H9 (cell line): ENCODE results near the gene H2BK1. TPM values are rescaled to one million over a fixed set of nuclear protein-coding genes. Genes with fewer than 3 reads are reported as not detected.

ENCODE experiments used
- DNase-seq: peaks from one replicate; pipeline ENCODE4 v3.0.0-alpha.2; 2017
- H2AFZ ChIP-seq: one replicate; pipeline ENCODE4 v1.6.1; 2013; ENCODE audit warnings: mild to moderate bottlenecking, low read length, control low read depth, moderate library complexity
- H2AK5ac ChIP-seq: 2 replicates; pipeline ENCODE4 v1.6.1; 2013; ENCODE audit warnings: low read length, control low read depth, mixed read lengths; ENCODE audit not compliant: insufficient read length
- H2BK120ac ChIP-seq: one replicate; pipeline ENCODE4 v1.6.1; 2013; ENCODE audit warnings: low read depth, mild to moderate bottlenecking, low read length, control low read depth, inconsistent platforms; ENCODE audit not compliant: poor library complexity, severe bottlenecking
- H2BK12ac ChIP-seq: 2 replicates; pipeline ENCODE4 v1.6.1; 2013; ENCODE audit warnings: low read length, control low read depth, mixed read lengths, low read depth; ENCODE audit not compliant: insufficient read length
- H2BK15ac ChIP-seq: 2 replicates; pipeline ENCODE4 v1.6.1; 2013; ENCODE audit warnings: low read depth, low read length, control low read depth
- H2BK20ac ChIP-seq: one replicate; pipeline ENCODE4 v1.6.1; 2013; ENCODE audit warnings: low read depth, mild to moderate bottlenecking, low read length, control low read depth, inconsistent platforms; ENCODE audit not compliant: poor library complexity, severe bottlenecking
- H2BK5ac ChIP-seq: 2 replicates; pipeline ENCODE4 v1.6.1; 2013; ENCODE audit warnings: low read length, control low read depth, mixed read lengths; ENCODE audit not compliant: insufficient read length
- H3K14ac ChIP-seq: 2 replicates; pipeline ENCODE4 v1.6.1; 2013; ENCODE audit warnings: low read length, control low read depth; ENCODE audit not compliant: insufficient read depth
- H3K18ac ChIP-seq: 2 replicates; pipeline ENCODE4 v1.6.1; 2013; ENCODE audit warnings: low read depth, mild to moderate bottlenecking, mixed read lengths, low read length, control low read depth; ENCODE audit not compliant: insufficient read length
- H3K23ac ChIP-seq: 2 replicates; pipeline ENCODE4 v1.6.1; 2013; ENCODE audit warnings: low read length, control low read depth, mixed read lengths, low read depth; ENCODE audit not compliant: insufficient read length
- H3K23me2 ChIP-seq: 2 replicates; pipeline ENCODE4 v1.6.1; 2013; ENCODE audit warnings: low read depth, mild to moderate bottlenecking, mixed read lengths, low read length, control low read depth; ENCODE audit not compliant: insufficient read length, poor library complexity, severe bottlenecking
- H3K27ac ChIP-seq: 2 replicates; pipeline ENCODE4 v1.5.1; 2013; ENCODE audit warnings: low read length, control low read depth, mixed read lengths, low read depth; ENCODE audit not compliant: insufficient read length
- H3K27me3 ChIP-seq: 2 replicates; pipeline ENCODE4 v1.6.1; 2013; ENCODE audit warnings: low read length, control low read depth, inconsistent platforms; ENCODE audit not compliant: insufficient read depth
- H3K4ac ChIP-seq: 2 replicates; pipeline ENCODE4 v1.6.1; 2013; ENCODE audit warnings: low read depth, mild to moderate bottlenecking, control low read depth, inconsistent platforms, low read length, moderate library complexity
- H3K4me1 ChIP-seq: 2 replicates; pipeline ENCODE4 v1.6.1; 2013; ENCODE audit warnings: low read length, control low read depth, inconsistent platforms; ENCODE audit not compliant: insufficient read depth
- H3K4me2 ChIP-seq: 2 replicates; pipeline ENCODE4 v1.6.1; 2013; ENCODE audit warnings: low read length, control low read depth, mixed read lengths; ENCODE audit not compliant: insufficient read length, insufficient read depth
- H3K56ac ChIP-seq: 2 replicates; pipeline ENCODE4 v1.6.1; 2013; ENCODE audit warnings: low read depth, mild to moderate bottlenecking, mixed read lengths, low read length, control low read depth; ENCODE audit not compliant: insufficient read length
- H3K79me1 ChIP-seq: 2 replicates; pipeline ENCODE4 v1.6.1; 2013; ENCODE audit warnings: low read depth, mild to moderate bottlenecking, moderate library complexity, low read length, control low read depth, inconsistent platforms; ENCODE audit not compliant: insufficient read depth, poor library complexity, severe bottlenecking
- H3K79me2 ChIP-seq: 2 replicates; pipeline ENCODE4 v1.6.1; 2013; ENCODE audit warnings: low read length, control low read depth, inconsistent platforms; ENCODE audit not compliant: insufficient read depth
- H3K9ac ChIP-seq: 2 replicates; pipeline ENCODE4 v1.6.1; 2013; ENCODE audit warnings: low read length, control low read depth, mixed read lengths; ENCODE audit not compliant: insufficient read length; ENCODE audit errors: extremely low read depth
- H3K9me3 ChIP-seq: one replicate; pipeline ENCODE4 v1.6.1; 2013; ENCODE audit warnings: low read depth, low read length, inconsistent platforms; ENCODE audit not compliant: control insufficient read depth
- H3T11ph ChIP-seq: one replicate; pipeline ENCODE4 v1.6.1; 2013; ENCODE audit warnings: mild to moderate bottlenecking, low read length, control low read depth, inconsistent platforms
- H4K20me1 ChIP-seq: one replicate; pipeline ENCODE4 v1.6.1; 2013; ENCODE audit not compliant: control insufficient read depth, insufficient read length, insufficient read depth
- H4K5ac ChIP-seq: 2 replicates; pipeline ENCODE4 v1.6.1; 2013; ENCODE audit warnings: low read depth, mild to moderate bottlenecking, mixed read lengths, low read length, control low read depth; ENCODE audit not compliant: insufficient read length
- H4K8ac ChIP-seq: replicated peaks from 2 replicates; pipeline ENCODE4 v1.6.1; 2013; ENCODE audit warnings: low read length, control low read depth, mixed read lengths, low read depth; ENCODE audit not compliant: insufficient read length
- H4K91ac ChIP-seq: 2 replicates; pipeline ENCODE4 v1.6.1; 2013; ENCODE audit warnings: low read depth, mild to moderate bottlenecking, moderate library complexity, mixed read lengths, low read length, control low read depth; ENCODE audit not compliant: insufficient read length
- H3K27ac Mint-ChIP-seq, 3 experiments: 2 replicates in 2 of 3; 3 replicates in 1 of 3; pipeline ENCODE4 v1.8.0; 2020 to 2021; ENCODE audit warnings: mixed read lengths in 3 of 3, mild to moderate bottlenecking in 1 of 3, moderate library complexity in 1 of 3
- H3K27me3 Mint-ChIP-seq: 2 replicates; pipeline ENCODE4 v1.8.0; 2021; ENCODE audit warnings: low read depth, mild to moderate bottlenecking, moderate library complexity, mixed read lengths
- H3K36me3 Mint-ChIP-seq, 3 experiments: 2 replicates in 2 of 3; 3 replicates in 1 of 3; pipeline ENCODE4 v1.8.0; 2020 to 2021; ENCODE audit warnings: low read depth in 3 of 3, mixed read lengths in 3 of 3; ENCODE audit not compliant: insufficient read depth in 1 of 3
- H3K4me1 Mint-ChIP-seq, 2 experiments: 2 replicates each; pipeline ENCODE4 v1.8.0; 2020; ENCODE audit warnings: mixed read lengths in 2 of 2
- H3K4me3 Mint-ChIP-seq, 2 experiments: 2 replicates in 1 of 2; 3 replicates in 1 of 2; pipeline ENCODE4 v1.8.0; 2020 to 2021; ENCODE audit warnings: mild to moderate bottlenecking in 2 of 2, mixed read lengths in 2 of 2, moderate library complexity in 1 of 2
- H3K9me3 Mint-ChIP-seq, 2 experiments: 2 replicates in 1 of 2; 3 replicates in 1 of 2; pipeline ENCODE4 v1.8.0; 2020; ENCODE audit warnings: mild to moderate bottlenecking in 2 of 2, mixed read lengths in 2 of 2, moderate library complexity in 1 of 2
- WGBS: extraction: QIAGEN DNeasy Blood & Tissue Kit; methylation state at CpG from one replicate; pipeline ENCODE4 v1.1.7; 2013; ENCODE audit warnings: missing lambda C conversion rate, low lambda C conversion rate, mixed read lengths; ENCODE audit not compliant: insufficient read length; ENCODE audit errors: extremely low coverage; 5-methylcytosine and 5-hydroxymethylcytosine counted together
- total RNA-seq: library from RNA; stranded (reverse); gene quantifications from 2 replicates; pipeline ENCODE4 v1.2.1, GENCODE V29; 2021
- TF ChIP-seq, protein P1 (sequence below): fragments of 200-600 bp; sonication (generic); conservative IDR thresholded peaks from 3 replicates; pipeline ENCODE4 v1.8.0; 2021; ENCODE audit warnings: antibody characterized with exemption, mild to moderate bottlenecking

Gene H2BK1
- total RNA-seq, 1 experiment from 2014 or later = not detected

GRCh38 chr7:151243408-151244195 lies 33.3 kb upstream of the H2BK1 start:
- Histone ChIP-seq H3K27me3 (peaks cover 9% of the 10 kb centered on the region; the same call in 1 of the 2 replicates), H3K56ac (no peak overlapping the region), H3K9ac (no peak overlapping the region), H2BK15ac (no peak overlapping the region), H2BK5ac (no peak overlapping the region), H4K20me1 (no peaks in the 10 kb centered on the region), H3K4me2 (no peak overlapping the region), H2BK12ac (no peak overlapping the region), H3K27ac (no peak overlapping the region), H3K23me2 (peaks cover 4% of the 10 kb centered on the region), H3K4ac (no peak overlapping the region), H3K79me2 (no peaks in the 10 kb centered on the region), H2AFZ (no peak overlapping the region), H3K18ac (no peak overlapping the region), H3K23ac (no peak overlapping the region), H2AK5ac (no peak overlapping the region), H2BK20ac (no peak overlapping the region), H3T11ph (no peak overlapping the region), H3K9me3 (no peaks in the 10 kb centered on the region), H4K91ac (no peak overlapping the region), H4K8ac (no peak overlapping the region), H3K14ac (no peak overlapping the region), H2BK120ac (no peak overlapping the region), H4K5ac (no peak overlapping the region), H3K79me1 (no peaks in the 10 kb centered on the region), H3K4me1 (no peaks in the 10 kb centered on the region; the same call in 1 of the 2 replicates)
- peaks cover 36 to 46% of the 10 kb centered on the region in 2 experiments for H3K4me1 Mint-ChIP-seq
- H3K27ac Mint-ChIP-seq = no peak overlapping the region; a peak in 1 of 7 replicates
- TF ChIP-seq, protein P1, sequence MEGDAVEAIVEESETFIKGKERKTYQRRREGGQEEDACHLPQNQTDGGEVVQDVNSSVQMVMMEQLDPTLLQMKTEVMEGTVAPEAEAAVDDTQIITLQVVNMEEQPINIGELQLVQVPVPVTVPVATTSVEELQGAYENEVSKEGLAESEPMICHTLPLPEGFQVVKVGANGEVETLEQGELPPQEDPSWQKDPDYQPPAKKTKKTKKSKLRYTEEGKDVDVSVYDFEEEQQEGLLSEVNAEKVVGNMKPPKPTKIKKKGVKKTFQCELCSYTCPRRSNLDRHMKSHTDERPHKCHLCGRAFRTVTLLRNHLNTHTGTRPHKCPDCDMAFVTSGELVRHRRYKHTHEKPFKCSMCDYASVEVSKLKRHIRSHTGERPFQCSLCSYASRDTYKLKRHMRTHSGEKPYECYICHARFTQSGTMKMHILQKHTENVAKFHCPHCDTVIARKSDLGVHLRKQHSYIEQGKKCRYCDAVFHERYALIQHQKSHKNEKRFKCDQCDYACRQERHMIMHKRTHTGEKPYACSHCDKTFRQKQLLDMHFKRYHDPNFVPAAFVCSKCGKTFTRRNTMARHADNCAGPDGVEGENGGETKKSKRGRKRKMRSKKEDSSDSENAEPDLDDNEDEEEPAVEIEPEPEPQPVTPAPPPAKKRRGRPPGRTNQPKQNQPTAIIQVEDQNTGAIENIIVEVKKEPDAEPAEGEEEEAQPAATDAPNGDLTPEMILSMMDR = no peak
- H3K9me3 Mint-ChIP-seq = no peaks in the 10 kb centered on the region; a peak in 1 of 5 replicates
- H3K4me3 Mint-ChIP-seq = peak overlapping the region in 1 of 2 experiments; percentile 38; a peak in 1 of 5 replicates
- DNase-seq = no peak
- WGBS = no CpG with 5 or more reads among the region's 17 CpGs
- H3K36me3 Mint-ChIP-seq = peaks cover 2 to 5% (median 2%) of the 10 kb centered on the region in 3 experiments; a peak in 6 of 7 replicates
- H3K27me3 Mint-ChIP-seq = peaks cover 50% of the 10 kb centered on the region
